Measurements from ENCODE around the gene DYNC1I1. TPM values are rescaled to one million over a fixed set of nuclear protein-coding genes. Genes with fewer than 3 reads are reported as not detected.

Gene DYNC1I1
- total and polyA plus RNA-seq, 2 donors (not counting 3 experiments of a cell fraction or from before 2014, with no cell fraction given) = 1.8 to 3.6 TPM

DNA sequence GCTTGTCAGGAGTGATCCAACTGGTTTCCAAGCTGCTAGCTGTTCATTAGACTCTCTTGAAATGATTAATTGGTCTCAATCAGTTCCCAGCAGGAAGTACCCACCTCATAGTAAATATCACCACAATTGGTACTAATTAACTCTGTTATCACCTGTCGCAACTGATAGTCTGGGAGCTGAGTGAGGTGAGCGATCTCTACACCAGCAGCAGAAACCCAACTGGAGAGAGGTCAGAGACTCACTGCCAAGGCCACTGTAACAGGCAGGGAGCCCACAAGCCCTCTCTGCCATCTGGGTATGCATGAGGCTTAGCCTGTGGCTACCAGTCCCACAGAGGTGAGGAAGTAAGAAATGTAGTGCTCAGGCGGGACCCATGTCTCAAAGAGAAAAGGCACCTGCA, 245.5 kb downstream of the DYNC1I1 start:
- H4K20me1 ChIP-seq (replicated peaks; ENCODE audit: control insufficient read depth, extremely low read depth, insufficient read depth, low read length) = no peaks in the 10 kb centered on the region
- no peak for TF ChIP-seq POLR2AphosphoS5 (IDR thresholded peaks at IDR 0.05; ENCODE audit: insufficient read depth, low read depth, low read length)
- TF ChIP-seq CTCF (IDR thresholded peaks at IDR 0.05; ENCODE audit: extremely low read depth in 1 of 2, insufficient read depth in 1 of 2, low read depth in 1 of 2, low read length in 2 of 2) = no peak
- TF ChIP-seq GATA2 (IDR thresholded peaks at IDR 0.05; ENCODE audit: insufficient read depth, insufficient read length, low read depth, low read length) = no peak
- no peak for TF ChIP-seq POLR2A (IDR thresholded peaks at IDR 0.05; ENCODE audit: low read depth, low read length)
- TF ChIP-seq MYC (IDR thresholded peaks at IDR 0.05; ENCODE audit: low read depth, low read length) = no peak
- TF ChIP-seq JUN (IDR thresholded peaks at IDR 0.05; ENCODE audit: borderline replicate concordance, insufficient read depth, insufficient read length, low read depth) = no peak
- no peak for TF ChIP-seq FOS (IDR thresholded peaks at IDR 0.05; ENCODE audit: borderline replicate concordance, insufficient read depth, low read length)
- TF ChIP-seq, protein P1, sequence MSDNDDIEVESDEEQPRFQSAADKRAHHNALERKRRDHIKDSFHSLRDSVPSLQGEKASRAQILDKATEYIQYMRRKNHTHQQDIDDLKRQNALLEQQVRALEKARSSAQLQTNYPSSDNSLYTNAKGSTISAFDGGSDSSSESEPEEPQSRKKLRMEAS (IDR thresholded peaks at IDR 0.05; ENCODE audit: insufficient read depth, insufficient read length) = no peak
- TF ChIP-seq EZH2 (IDR thresholded peaks at IDR 0.05; ENCODE audit: borderline replicate concordance, low read depth, low read length, severe bottlenecking) = no peak

More for the DNA sequence above, 245.5 kb downstream of the DYNC1I1 start:
- ChIA-PET CTCF (no interaction called here), POLR2A (no interaction called here)
- no peaks in the 10 kb centered on the region for H3K9me1 ChIP-seq (replicated peaks; ENCODE audit: control insufficient read depth, extremely low read depth, insufficient read depth, low read length)
- H3K4me3 ChIP-seq (replicated peaks in 1 of 3; ENCODE audit: insufficient read depth in 1 of 3, low read depth in 1 of 3, low read length in 3 of 3) = no peak overlapping the region
- no peaks in the 10 kb centered on the region for H3K79me2 ChIP-seq (ENCODE audit: control insufficient read depth, insufficient read depth, low read length)
- H2AFZ ChIP-seq (ENCODE audit: low read depth, low read length) = no peak overlapping the region
- DNase-seq (ENCODE audit: low read depth, low spot score) = no peak
- H3K27ac ChIP-seq (ENCODE audit: insufficient read depth, low read depth, low read length) = no peak overlapping the region
- no peaks in the 10 kb centered on the region for H3K36me3 ChIP-seq (ENCODE audit: control insufficient read depth in 2 of 2, extremely low read depth in 1 of 2, insufficient read depth in 2 of 2, low read length in 2 of 2)
- no peaks in the 10 kb centered on the region for H3K27me3 ChIP-seq (ENCODE audit: control insufficient read depth in 2 of 2, insufficient read depth in 2 of 2, low read length in 2 of 2)
- no peak overlapping the region for H3K9ac ChIP-seq (replicated peaks; ENCODE audit: extremely low read depth, insufficient read depth, low read length)
- BruUV-seq (replicated peaks) = no TSS peak
- H3K4me2 ChIP-seq (ENCODE audit: insufficient read depth, low read length) = no peak overlapping the region
- H3K4me1 ChIP-seq (ENCODE audit: control insufficient read depth, extremely low read depth, insufficient read depth, low read length) = no peaks in the 10 kb centered on the region
- no peak for FAIRE-seq
- intact Hi-C loops (cut with micrococcal nuclease) = no loop called here
- dilution Hi-C loops (cut with MboI; ENCODE audit: extremely low pct_ligation_motif_present, low sequenced_read_pairs) = no loop called here
- no peaks in the 10 kb centered on the region for H3K9me3 ChIP-seq (replicated peaks; ENCODE audit: control insufficient read depth, insufficient read depth, low read length)
